K562 (cell line): ENCODE measurements around the gene SH3TC1. TPM values are rescaled to one million over a fixed set of nuclear protein-coding genes. Genes with fewer than 3 reads are reported as not detected.
A peak's percentile ranks its signal among the peaks of the same experiment; 100 is the strongest.

Source experiments
- BRD4 ChIP-seq: fragments of 200-600 bp; sonication (generic); IDR thresholded peaks from 2 replicates; pipeline ENCODE4 v1.6.1; 2017; ENCODE audit warnings: inconsistent platforms
- CBFA2T3 ChIP-seq: fragments of 450-650 bp; IDR thresholded peaks from 2 replicates; pipeline ENCODE4 v1.6.1; 2017
- DEAF1 ChIP-seq: fragments of 450-650 bp; formaldehyde crosslinking; IDR thresholded peaks from 2 replicates; pipeline ENCODE4 v1.4.0; 2020; ENCODE audit warnings: mild to moderate bottlenecking, moderate library complexity
- DMBX1 ChIP-seq: fragments of 250-450 bp; sonication (Bioruptor Pico); IDR thresholded peaks from 2 replicates; pipeline ENCODE4 v1.8.0; 2022; ENCODE audit warnings: inconsistent platforms, mild to moderate bottlenecking, moderate library complexity, borderline replicate concordance
- EP300 ChIP-seq: IDR thresholded peaks from 2 replicates; pipeline ENCODE4 v1.6.1; 2012; ENCODE audit warnings: low read length, improper control_type of control experiment
- EP400 ChIP-seq: fragments of 450-650 bp; IDR thresholded peaks from 2 replicates; pipeline ENCODE4 v1.6.1; 2017; ENCODE audit warnings: antibody characterized with exemption, mild to moderate bottlenecking, moderate library complexity
- HDAC8 ChIP-seq: fragments of 450-650 bp; IDR thresholded peaks from 2 replicates; pipeline ENCODE4 v1.6.1; 2016; ENCODE audit warnings: mild to moderate bottlenecking, missing genetic modification characterization, moderate library complexity, missing compliant biosample characterization
- KAT2B ChIP-seq: IDR thresholded peaks from one replicate; pipeline ENCODE4 v1.6.1; 2012; ENCODE audit warnings: low read depth, mild to moderate bottlenecking, control low read depth, inconsistent platforms, low read length, moderate library complexity
- MIER1 ChIP-seq: fragments of 450-650 bp; IDR thresholded peaks from 2 replicates; pipeline ENCODE4 v1.6.1; 2016; ENCODE audit warnings: antibody characterized with exemption, mild to moderate bottlenecking, low read depth
- SMAD2 ChIP-seq: fragments of 150-350 bp; IDR thresholded peaks from 2 replicates; pipeline ENCODE4 v1.6.1; 2014; ENCODE audit warnings: low read depth, mild to moderate bottlenecking, low read length
- SREBF1 ChIP-seq: fragments of 150-350 bp; IDR thresholded peaks from 2 replicates; pipeline ENCODE4 v1.6.1; 2014; ENCODE audit warnings: antibody characterized with exemption, low read depth, low read length, borderline replicate concordance
- TCF3 ChIP-seq: sonication (generic); formaldehyde crosslinking; IDR thresholded peaks from 2 replicates; pipeline ENCODE4 v1.4.0; 2020; ENCODE audit warnings: mild to moderate bottlenecking, missing genetic modification reagents
- ZBTB9 ChIP-seq: fragments of 450-650 bp; formaldehyde crosslinking; IDR thresholded peaks from 2 replicates; pipeline ENCODE4 v1.4.0; 2020; ENCODE audit warnings: mild to moderate bottlenecking, moderate library complexity
- ZNF146 ChIP-seq: IDR thresholded peaks from one replicate; pipeline ENCODE4 v1.6.1; 2018; ENCODE audit warnings: missing compliant biosample characterization; ENCODE audit not compliant: unreplicated experiment
- ZNF384 ChIP-seq: IDR thresholded peaks from 2 replicates; pipeline ENCODE4 v1.6.1; 2012; ENCODE audit warnings: low read depth, low read length, improper control_type of control experiment
- polyA plus RNA-seq, 8 experiments: library from polyadenylated mRNA; depleted of rRNA in 4 of 8; stranded (reverse) in 5 of 8; unstranded in 3 of 8; fragments of >200 nt; fragmentation: Nextera tagmentation in 2 of 8; fragmentation: Illumina TruSeq in 1 of 8; extraction: Ambion mirVana in 2 of 8; extraction: Trizol in 1 of 8; gene quantifications; 2 replicates each; pipeline versions ENCODE4 v1.2.1 to v1.2.3, GENCODE V29; 2011 to 2014; ENCODE audit warnings: inconsistent platforms in 1 of 8, missing spikeins in 1 of 8
- total RNA-seq, 7 experiments: library from RNA; depleted of rRNA in 6 of 7; stranded (reverse); fragments of >200 nt in 6 of 7; fragmentation: Illumina TruSeq in 2 of 7; extraction: Trizol in 2 of 7; gene quantifications; 2 replicates each; pipeline versions ENCODE4 v1.2.1 to v1.2.3, GENCODE V29; 2011 to 2021; ENCODE audit warnings: low replicate concordance in 1 of 7
- TF ChIP-seq, protein P1 (sequence below): fragments of 250-450 bp; sonication (Bioruptor Pico); IDR thresholded peaks from 2 replicates; pipeline ENCODE4 v1.4.0; 2020
- TF ChIP-seq, protein P2 (sequence below), 2 experiments: IDR thresholded peaks; 2 replicates each; pipeline ENCODE4 v1.6.1; 2012; ENCODE audit warnings: improper control_type of control experiment in 2 of 2, low read depth in 2 of 2, low read length in 2 of 2, borderline replicate concordance in 1 of 2

SH3TC1 gene
- total and polyA plus RNA-seq, 9 of the 15 experiments (the other 6 are each of a cell fraction or from before 2014, with no cell fraction given): 0.04 to 2.1 (median 0.48) TPM; not detected in 1

DNA sequence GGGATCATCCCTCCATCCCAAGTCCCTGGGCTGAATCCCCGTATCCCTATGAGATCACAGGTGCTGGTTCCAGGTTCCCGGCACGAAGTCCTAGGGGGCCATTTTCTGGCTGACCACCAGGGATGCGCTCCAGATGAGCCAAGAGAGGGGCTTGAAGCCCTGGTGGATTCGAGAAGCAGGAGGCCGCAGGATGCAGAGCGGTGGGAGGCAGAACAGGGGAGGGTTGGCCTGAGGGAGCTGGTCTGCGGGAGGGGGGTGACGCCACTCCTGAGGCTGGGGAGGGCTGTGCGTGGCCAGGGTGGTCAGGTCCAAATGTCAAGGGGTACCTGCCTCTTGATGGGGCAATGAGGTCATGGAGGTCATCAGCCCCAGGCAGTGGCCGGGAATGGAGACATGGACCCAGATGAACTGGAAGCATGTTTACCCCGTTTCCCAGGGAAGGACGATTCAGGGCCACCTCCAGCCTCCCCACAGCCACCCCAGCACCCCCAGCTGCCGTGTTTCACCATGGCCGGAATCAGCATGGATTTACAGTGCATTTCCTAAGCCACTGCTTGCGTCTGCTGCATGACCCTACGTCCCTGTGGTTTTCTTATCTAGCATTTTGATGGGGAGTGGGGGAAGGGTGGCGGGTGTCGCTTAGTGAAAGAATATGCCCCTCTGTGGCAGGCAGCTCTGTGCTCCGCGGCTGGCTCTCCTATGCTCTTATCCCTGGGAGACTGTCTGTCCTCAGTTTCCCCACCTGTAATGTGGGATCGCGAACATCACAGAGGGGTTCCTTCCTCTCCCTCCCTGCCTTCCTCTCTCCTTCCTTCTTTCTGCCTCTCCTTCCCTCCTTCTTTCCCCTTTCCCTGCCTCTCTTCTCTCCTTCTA lies 53.4 kb downstream of the SH3TC1 start (continued):
- TF ChIP-seq, protein P1, sequence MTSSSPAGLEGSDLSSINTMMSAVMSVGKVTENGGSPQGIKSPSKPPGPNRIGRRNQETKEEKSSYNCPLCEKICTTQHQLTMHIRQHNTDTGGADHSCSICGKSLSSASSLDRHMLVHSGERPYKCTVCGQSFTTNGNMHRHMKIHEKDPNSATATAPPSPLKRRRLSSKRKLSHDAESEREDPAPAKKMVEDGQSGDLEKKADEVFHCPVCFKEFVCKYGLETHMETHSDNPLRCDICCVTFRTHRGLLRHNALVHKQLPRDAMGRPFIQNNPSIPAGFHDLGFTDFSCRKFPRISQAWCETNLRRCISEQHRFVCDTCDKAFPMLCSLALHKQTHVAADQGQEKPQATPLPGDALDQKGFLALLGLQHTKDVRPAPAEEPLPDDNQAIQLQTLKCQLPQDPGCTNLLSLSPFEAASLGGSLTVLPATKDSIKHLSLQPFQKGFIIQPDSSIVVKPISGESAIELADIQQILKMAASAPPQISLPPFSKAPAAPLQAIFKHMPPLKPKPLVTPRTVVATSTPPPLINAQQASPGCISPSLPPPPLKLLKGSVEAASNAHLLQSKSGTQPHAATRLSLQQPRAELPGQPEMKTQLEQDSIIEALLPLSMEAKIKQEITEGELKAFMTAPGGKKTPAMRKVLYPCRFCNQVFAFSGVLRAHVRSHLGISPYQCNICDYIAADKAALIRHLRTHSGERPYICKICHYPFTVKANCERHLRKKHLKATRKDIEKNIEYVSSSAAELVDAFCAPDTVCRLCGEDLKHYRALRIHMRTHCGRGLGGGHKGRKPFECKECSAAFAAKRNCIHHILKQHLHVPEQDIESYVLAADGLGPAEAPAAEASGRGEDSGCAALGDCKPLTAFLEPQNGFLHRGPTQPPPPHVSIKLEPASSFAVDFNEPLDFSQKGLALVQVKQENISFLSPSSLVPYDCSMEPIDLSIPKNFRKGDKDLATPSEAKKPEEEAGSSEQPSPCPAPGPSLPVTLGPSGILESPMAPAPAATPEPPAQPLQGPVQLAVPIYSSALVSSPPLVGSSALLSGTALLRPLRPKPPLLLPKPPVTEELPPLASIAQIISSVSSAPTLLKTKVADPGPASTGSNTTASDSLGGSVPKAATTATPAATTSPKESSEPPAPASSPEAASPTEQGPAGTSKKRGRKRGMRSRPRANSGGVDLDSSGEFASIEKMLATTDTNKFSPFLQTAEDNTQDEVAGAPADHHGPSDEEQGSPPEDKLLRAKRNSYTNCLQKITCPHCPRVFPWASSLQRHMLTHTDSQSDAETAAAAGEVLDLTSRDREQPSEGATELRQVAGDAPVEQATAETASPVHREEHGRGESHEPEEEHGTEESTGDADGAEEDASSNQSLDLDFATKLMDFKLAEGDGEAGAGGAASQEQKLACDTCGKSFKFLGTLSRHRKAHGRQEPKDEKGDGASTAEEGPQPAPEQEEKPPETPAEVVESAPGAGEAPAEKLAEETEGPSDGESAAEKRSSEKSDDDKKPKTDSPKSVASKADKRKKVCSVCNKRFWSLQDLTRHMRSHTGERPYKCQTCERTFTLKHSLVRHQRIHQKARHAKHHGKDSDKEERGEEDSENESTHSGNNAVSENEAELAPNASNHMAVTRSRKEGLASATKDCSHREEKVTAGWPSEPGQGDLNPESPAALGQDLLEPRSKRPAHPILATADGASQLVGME: no peak
- TF ChIP-seq KAT2B (no peak), SREBF1 (no peak), DEAF1 (no peak), CBFA2T3 (peak; percentile 88), ZNF384 (no peak), BRD4 (no peak), DMBX1 (CRISPR knock-in tag) (no peak), EP300 (peak; percentile 90), ZNF146 (CRISPR knock-in tag) (no peak), SMAD2 (no peak), ZBTB9 (no peak), EP400 (no peak; the same call in 1 of the 2 replicates), HDAC8 (tag) (no peak), MIER1 (no peak), TCF3 (CRISPR knock-in tag) (peak; percentile 89)
- TF ChIP-seq, protein P2, sequence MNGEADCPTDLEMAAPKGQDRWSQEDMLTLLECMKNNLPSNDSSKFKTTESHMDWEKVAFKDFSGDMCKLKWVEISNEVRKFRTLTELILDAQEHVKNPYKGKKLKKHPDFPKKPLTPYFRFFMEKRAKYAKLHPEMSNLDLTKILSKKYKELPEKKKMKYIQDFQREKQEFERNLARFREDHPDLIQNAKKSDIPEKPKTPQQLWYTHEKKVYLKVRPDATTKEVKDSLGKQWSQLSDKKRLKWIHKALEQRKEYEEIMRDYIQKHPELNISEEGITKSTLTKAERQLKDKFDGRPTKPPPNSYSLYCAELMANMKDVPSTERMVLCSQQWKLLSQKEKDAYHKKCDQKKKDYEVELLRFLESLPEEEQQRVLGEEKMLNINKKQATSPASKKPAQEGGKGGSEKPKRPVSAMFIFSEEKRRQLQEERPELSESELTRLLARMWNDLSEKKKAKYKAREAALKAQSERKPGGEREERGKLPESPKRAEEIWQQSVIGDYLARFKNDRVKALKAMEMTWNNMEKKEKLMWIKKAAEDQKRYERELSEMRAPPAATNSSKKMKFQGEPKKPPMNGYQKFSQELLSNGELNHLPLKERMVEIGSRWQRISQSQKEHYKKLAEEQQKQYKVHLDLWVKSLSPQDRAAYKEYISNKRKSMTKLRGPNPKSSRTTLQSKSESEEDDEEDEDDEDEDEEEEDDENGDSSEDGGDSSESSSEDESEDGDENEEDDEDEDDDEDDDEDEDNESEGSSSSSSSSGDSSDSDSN (IDR thresholded peaks at IDR 0.05; ENCODE audit: borderline replicate concordance in 1 of 2, low read depth in 2 of 2, low read length in 2 of 2): no peak
